Measurements from ENCODE around the gene TMEM50A.
"Not testable (repeated sequence)": the region's sequence is repeated elsewhere in the genome, so short reads cannot be mapped to it uniquely, and the experiment has no call there.

The TMEM50A gene

GRCh38 chr1:25389721-25390120, 51.6 kb downstream of the TMEM50A start:
- not testable (repeated sequence) for DNase-seq

DNA sequence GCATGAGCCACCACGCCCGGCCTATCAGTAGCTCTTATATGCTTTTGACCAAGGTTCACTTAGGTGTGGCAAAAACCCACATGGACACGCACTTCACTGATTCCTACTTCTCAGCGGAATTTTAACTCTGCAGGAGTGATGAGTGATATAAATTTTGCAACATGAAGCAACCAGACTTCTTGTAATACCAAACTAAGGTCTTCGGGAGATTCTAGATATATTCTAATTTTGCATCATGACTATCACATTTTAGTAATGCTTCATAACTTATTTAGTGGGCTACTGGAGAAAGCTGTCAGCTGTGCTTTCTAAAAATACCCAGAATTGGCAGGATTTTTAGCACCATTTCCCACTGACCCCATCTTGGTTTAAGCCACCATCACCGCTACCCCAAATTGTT, 54.7 kb downstream of the TMEM50A start:
- no peak for DNase-seq

- DNase-seq = not testable (repeated sequence)
Measured at GRCh38 chr1:25397549-25397948, 59.4 kb downstream of the TMEM50A start.

- not testable (repeated sequence) for DNase-seq
Measured at GRCh38 chr1:25398079-25398478, 59.9 kb downstream of the TMEM50A start.

DNA sequence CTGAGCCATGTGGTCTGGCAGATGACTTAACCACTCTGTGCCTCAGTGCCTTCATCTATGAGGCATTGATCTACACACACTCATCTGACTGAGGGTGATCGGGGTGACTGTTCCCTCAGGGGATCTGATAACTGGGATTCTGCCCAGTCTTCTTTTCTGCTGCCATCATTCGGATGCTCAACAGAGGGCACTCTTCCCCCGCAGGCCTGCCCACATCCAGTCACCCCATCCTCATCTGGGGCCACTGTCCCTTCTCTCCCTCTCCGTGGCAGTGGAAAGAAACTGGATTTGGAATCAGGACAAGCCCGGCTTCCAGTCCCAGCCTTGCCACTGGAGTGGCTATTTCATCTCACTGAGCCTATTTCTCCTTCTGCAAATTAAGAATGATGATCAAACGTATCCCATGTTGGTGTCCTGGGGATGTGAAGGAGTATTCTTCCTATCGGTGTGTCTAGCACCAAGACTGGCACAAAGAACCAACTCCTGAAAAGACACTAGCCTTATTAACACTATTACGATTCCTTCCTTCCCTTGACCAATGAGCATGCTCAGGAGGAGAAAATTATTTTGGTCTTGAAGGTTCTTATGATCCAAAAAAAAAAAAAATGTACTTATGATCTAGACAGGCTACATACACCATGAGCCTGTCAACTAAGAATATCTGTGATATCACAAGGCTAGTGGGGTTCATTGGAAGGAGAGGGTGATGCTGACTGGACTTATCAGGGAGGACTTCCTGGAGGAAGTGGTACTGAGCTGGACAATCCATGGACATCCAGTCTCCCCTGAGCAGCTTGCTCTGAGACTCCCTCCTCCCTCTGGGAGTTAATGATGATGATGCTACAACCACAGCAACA, 65.0 kb downstream of the TMEM50A start:
- DNase-seq = not testable (repeated sequence)

- DNase-seq = not testable (repeated sequence)
Measured at GRCh38 chr1:25405731-25406305, 67.7 kb downstream of the TMEM50A start.

DNA sequence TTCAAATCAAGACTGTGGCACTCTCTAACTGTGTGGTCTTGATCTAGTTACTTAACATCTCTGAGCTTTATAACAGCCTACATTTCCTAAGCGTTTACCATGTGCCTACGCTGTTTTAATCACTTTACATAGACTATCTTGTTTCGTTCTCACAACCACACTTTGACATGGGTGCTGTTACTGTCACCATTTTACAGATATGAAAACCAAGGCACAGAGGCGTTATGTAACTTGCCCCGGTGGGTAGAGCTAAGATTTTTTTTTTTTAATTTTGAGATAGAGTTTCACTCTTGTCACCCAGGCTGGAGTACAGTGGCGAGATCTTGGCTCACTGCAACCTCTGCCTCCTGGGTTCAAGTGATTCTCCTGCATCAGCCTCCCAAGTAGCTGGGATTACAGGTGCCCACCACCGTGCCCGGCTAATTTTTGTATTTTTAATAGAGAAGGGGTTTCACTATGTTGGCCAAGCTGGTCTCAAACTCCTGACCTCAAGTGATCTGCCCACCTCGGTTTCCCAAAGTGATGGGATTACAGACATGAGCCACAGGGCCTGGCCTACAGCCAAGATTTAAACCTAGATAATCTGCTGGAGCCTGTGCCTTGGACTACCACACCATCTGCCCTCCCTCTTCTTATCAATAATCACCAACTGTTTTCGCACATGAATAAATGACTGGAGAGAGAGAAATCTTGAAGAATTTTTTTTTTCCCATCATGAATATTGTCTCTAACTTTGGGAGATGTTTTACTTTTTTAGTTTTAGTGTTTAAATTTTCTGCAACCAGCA, 71.7 kb downstream of the TMEM50A start:
- not testable (repeated sequence) for DNase-seq
